ENCODE results near the gene NDUFB1. TPM values are rescaled to one million over a fixed set of nuclear protein-coding genes. Genes with fewer than 3 reads are reported as not detected.
A peak's percentile ranks its signal among the peaks of the same experiment; 100 is the strongest.

The NDUFB1 gene
- 124 TPM for total RNA-seq

DNA sequence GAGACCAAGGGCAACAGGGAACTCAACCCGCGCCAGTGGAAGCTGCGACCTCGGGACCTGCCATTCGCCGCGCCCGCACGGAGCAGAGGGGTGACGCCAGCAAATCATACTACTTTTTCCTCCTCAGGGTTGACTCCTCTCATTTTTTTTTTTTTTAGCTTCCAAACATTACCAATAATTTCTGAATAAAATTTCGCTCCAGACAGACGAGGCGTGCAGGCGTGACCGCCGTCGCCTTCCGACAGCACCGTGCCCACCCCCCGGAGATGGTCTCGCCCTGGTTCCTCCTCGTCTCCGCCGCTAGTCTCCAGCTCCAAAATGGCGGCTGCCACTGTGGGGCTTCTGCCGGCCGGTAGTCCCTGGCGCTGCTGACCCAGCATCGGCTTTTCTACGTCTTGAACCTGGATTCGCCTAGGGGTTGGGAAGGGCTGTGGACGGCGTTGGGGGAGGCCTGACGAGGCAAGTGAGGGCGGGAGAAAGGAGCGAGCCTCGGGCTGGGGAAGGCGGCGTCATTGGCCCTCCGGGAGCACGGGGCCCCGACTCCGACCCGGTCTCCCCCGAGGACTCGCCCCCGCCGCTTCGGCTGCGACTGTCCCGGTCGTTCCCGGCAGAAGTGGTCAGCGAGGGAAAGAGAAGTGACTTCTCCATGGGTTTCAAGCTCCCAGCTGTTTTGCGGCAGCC, at the start of gene NDUFB1, which contains the start of gene CPSF2:
Gene NDUFB1, minus strand, starts transcription at position 37 of the 681 bp plus-strand sequence. CDS start 4,069 bp downstream, outside the sequence.
Gene CPSF2, plus strand, starts transcription at position 300 of the 681 bp plus-strand sequence. CDS start 9,016 bp downstream, outside the sequence.
- peak; percentile 83 for DNase-seq (ENCODE audit: low spot score)

DNA sequence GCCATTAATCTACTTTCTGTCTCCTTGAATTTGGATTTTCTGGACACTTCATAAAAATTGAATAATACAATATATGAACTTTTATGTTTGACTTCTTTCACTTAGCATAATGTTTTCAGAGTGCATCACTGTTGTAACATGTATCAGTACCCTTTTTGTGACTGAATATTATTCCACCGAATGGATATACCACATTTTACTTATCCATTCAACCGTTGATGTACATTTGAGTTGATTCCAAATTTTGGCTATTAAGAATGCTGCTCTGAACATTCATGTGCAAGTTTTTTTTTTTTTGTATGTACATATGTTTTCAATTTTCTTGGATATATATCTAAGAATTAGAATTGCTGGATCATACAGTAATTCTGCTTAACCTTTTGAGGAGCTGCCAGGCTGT, 43.5 kb upstream of the NDUFB1 start:
- DNase-seq (ENCODE audit: low spot score) = no peak

DNA sequence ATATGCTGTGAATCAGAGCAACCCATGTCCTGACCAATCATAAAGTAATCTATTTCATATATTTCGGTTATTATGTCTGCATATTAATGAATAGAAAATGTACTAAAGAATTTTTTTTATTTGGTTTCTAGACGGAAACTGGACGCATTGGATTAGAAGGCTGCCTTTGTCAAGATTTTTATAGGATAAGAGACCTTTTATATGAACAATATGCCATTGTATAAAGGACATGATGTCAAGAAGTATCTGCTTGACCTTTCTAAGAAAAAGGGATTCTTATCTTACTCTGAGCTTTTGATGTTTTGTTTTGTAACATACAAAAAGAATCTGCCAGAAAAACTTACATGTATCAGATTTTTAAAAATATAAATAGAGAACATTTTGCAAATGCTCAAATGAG, 40.0 kb upstream of the NDUFB1 start:
- no peak for DNase-seq (ENCODE audit: low spot score)

DNA sequence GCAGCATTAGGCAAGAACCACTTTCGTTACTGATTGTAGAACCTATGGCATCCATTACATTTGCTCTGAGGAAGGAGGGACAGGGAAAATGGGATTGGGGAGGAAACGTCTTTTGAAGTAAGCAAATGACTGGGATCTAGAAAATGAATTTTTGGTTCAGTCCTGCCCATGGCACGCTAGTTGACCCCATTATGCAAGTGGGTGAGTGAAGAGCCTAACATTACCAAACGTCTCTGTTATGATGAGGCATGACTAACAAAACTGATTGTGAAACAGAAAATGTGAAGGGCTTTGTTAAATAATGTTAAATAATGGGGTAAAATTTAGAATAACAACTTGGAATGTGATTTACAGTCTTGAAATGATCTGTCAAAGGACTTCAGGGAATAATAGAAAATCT, 39.1 kb upstream of the NDUFB1 start:
- no peak for DNase-seq (ENCODE audit: low spot score)

DNA sequence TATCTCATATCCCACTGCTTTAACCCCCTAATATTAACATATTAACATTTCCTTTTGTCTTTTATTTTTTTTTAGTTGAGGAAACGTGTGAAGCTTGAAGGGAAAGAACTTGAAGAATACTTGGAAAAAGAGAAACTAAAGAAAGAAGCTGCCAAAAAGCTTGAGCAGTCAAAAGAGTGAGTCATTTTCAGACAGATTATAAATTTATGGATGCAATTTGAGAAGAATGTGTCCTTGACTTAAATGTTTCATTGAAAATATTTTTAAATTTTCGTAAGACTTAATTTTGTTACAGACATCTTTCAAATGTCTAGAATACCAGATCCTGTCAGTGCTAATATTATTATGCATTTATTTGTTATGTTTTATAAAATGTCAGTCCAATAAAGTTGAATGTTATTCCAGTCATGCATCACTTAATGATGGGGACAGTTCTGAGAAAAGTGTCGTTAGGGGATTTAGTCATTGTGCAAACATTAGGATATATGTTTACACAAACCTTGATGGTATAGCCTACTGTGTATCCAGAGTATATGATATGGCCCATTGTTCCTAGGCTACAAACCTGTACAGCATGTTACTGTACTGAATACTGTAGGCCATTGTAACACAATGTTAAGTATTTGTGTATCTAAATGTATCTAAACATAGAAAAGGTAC, 32.9 kb upstream of the NDUFB1 start:
- DNase-seq (ENCODE audit: low spot score) = no peak

DNA sequence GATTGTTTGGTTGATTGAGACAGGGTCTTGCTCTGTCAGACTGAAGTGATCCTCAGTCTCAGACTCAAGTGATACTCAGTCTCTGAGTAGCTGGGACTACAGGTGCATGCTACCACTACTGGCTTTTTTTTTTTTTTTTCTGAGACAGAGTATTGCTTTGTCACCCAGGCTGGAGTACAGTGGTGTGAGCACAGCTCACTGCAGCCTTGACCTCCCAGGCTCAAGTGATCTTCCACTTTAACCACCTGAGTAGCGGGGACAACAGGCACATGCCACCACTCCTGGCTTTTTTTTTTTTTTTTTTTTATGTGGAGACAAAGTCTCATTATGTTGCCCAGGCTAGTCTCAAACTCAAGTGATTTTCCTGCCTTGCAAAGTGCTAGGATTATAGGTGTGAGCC, 32.1 kb upstream of the NDUFB1 start:
- no peak for DNase-seq (ENCODE audit: low spot score)

DNA sequence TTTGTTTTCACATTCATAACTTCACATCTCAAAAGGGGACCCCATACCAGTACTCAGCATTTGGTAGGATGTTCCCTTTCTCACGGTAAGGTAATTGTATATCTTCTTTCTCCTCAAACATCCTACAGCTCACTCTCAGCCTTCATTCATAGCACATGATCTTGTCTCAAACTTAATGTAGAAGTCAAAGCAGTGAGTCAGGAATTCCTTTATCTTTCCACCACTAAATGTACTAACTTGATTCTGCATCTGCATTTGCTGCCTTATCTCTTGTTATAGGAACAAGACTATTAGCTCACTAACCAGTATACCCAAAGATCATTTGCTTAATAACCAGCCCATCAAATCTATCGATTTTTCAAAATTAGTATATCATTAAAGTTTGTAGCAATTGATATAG, 23.2 kb upstream of the NDUFB1 start:
- DNase-seq (ENCODE audit: low spot score) = no peak

DNA sequence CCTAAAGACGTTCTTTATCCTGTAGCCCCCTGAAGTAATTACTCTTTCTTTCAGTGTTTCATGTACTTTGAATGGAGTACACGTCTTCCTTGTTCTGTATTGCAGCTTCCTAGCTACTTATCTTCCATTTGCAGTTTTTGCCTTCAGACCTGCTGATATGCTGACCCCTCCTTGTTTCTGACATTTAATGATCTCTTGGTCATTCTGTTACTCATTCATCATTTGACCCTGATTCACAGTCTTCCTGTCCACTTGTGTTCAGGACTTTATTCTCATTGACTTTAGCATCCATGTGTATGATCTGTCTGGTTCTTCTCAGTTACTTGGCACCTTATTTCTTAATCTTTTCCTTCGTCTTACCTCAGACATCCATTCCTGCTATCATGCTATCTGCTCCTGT, 22.5 kb upstream of the NDUFB1 start:
- no peak for DNase-seq (ENCODE audit: low spot score)

DNA sequence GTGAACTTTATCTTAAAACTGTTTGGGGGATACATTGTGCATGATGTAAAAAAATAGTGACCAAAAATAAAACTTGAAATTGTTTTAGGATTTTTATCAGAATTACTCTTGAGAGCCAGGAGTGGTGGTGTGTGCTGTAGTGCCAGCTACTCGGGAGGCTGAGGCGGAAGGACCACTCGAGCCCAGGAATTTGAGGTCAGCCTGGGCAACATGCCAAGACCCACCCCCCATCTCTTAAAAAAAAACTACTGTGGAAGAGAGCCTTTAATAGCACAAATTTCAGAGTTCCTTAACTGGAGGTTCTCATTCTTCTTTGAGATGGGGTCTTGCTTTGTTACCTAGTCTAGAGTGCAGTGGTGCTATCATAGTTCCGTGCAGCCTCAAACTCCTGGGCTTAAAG, 21.8 kb upstream of the NDUFB1 start:
- DNase-seq (ENCODE audit: low spot score) = no peak

DNA sequence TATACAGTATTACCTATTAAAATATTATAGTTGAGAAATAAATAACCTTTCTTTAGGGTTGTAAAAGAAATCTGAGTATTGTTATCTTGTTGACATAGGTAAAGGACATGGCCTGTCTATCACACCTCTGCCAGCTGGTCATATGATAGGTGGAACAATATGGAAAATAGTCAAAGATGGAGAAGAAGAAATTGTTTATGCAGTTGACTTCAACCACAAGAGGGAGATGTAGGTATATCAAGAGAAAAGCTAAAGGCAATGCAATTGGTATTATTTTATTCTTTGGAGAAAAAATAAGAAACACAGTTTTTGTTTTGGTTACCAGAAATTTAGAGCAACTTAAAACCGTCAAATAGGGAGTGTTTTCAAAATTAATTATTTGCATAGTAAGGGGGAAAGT, 13.8 kb upstream of the NDUFB1 start:
- no peak for DNase-seq (ENCODE audit: low spot score)

DNA sequence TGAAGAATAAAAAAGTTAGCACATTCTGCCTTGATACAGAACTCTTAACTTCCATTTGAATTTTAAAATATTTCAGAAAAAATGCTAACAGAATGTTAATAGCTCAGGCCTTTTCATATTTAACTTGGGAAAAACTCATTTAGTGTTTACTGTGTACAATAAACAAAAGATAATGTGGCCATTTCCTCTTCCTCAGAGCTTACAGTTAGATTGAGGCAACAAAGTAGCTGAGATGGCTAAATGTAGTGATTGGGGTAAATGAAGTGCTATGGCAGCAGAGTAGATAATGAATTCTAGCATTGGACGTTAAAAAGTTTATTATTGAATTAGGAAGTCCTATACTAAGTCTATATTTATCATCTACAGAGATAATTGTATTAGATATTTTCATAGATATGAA, 12.9 kb upstream of the NDUFB1 start:
- DNase-seq (ENCODE audit: low spot score) = no peak

DNA sequence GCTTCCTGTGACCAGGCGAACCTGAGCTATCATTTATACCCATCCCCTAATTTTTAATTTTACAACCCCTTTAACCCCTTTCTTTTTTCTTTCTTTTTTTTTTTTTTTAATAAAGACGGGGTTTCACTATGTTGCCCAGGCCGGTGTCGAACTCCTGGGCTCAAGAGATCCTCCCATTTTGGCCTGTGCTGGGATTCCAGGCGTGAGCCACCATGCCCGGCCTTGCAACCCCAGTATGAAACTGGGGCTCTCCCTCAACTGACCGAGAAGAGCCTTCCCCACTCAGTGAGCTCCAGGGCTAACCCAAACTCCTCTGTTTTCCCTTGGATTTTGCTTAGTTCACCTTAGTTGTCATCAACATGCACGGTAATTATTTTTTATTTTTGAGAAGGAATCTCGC, 1.3 kb upstream of the NDUFB1 start:
- no peak for DNase-seq (ENCODE audit: low spot score)

DNA sequence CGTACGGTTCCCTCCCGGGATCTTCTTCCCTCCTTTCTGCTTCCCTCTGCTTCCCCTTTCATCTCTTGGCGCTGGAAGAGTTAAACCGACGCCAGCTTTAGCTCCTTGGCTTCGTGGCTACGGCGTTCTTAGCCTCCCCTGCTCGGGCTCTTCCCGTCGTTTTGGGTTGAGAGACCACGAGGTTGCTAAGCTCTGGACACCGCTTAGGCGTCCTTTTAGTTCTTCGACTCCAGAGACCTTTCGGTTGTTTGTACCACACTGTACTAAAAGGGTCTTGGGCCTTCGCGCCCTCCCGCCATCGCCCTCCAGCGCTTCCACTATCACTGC, 808 bp upstream of the NDUFB1 start:
- DNase-seq (ENCODE audit: low spot score) = no peak

DNA sequence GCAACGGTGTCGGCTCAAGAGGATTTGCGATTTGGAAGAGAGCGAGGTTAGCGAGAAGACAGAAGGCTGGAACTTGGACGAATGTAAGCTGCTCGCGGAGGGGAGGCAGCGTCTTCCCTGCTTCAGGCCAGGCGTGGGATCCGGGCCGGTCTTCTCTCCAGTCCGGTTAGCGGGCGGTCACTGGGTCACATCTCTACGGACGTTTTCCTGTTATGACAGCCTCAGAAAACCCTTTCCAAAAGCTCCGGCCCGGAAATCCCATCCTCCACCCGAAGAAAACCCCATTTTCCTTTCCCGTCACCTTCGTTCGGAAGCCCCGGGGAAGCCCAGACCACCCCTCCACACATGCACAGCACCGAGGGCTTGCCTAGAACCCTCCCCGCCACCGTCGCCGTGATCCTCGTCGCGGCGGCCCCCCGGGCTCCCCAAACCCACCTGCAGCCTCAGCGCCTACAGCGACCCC, 268 bp downstream of the NDUFB1 start:
- peak; percentile 19 for DNase-seq (ENCODE audit: low spot score)

DNA sequence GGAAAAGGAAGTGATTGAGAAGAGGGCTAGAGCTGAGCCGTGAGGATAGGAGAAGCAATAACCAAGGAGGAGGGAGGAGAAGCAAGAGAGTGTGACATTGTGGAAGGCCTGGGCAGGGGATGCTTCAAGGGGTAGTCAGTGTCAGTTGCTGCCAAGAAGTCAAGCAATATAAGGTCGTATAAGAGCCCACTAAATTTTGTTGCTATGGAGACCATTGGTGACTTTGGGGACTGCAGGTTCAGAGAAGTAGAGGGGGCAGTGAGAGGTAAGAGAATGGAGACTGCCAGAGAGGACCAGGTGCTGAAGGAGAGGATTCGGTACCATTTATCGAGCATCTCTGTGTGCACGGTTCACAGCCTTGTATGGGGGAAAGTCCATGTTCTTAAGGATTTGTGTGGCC, 12.0 kb downstream of the NDUFB1 start:
- no peak for DNase-seq (ENCODE audit: low spot score)

DNA sequence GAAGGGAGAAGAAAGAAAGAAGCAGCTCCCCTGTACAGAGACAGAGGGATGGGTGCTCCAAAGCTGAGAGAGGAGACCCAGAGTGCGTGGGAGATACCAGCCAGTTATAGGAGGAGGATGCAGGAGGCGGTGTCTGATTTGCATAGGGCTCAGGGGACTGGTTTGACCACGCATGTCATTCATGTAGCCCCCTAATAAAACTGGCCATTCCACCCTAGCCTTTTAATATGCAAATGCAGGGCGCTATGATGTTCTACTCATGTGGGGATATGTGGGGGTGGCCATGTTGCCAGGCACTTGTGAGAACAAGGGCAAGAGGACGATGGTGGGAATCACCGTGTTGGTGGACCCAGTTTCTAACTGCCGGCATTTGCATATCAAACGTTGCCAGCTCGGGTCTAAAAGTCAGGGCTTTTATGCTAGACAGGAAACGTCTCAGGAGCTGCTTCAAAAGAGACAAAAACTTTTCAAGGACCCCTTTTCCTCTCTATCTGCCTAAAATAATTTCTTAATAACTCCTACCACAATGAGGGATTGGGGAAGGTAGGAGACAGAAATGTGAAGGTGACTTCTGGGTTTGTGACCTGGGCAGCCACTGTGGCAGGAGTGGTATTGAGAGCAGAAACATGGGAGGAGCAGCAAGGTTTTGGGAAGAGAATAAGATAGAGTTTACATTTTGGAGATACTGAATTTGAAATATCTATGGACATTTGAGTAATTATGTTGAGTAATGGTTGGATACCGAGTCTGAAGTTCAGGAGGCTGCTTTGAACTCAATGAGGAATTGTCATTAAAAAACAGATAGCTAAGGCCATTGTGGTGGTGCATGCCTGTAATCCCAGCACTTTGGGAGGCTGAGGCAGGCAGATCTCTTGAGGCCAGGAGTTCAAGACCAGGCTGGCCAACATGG, 12.9 kb downstream of the NDUFB1 start:
- DNase-seq (ENCODE audit: low spot score) = no peak

DNA sequence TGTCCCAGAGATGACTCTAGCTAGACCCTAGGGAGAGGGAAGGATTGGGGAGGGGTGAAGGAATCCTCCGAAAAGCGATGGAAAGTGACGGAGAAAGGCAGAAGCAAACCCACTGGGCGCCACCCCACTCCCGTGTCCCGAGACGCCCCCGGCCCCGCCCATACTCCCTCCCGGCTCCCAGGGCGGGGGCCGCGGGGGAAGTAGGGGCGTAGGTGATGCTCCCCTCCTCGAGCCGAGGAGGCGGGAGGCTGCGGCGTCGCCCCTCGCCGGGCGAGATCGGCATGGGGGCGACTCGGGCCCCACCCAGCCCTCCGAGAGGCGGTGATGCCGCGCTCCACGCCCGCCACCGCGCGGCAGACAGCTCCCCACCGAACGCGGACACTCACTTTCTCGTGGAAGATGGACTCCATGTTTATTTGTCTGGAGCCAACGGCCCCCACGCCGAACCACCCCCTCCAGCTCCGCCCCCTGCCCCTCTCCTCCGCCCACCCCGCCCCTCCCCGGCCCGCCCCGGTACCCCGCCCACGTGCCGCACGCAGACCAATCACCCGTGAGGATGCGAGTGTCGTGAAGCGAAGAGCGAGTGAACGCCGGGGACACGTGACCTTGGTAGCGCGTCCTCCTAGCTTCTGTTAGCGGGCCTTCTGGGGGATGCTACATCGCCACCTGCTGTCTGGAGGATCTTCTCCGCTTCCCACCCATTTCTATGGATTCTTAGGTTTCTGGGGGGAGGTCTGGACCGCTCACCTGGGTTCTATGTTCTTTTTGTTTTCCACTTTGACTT, 15.2 kb downstream of the NDUFB1 start, which contains the start of gene ATXN3:
Gene ATXN3, minus strand, starts transcription at position 440 of the 784 bp plus-strand sequence. Its CDS starts 30 bp downstream, at position 410.
- peak; percentile 98 for DNase-seq (ENCODE audit: low spot score)

DNA sequence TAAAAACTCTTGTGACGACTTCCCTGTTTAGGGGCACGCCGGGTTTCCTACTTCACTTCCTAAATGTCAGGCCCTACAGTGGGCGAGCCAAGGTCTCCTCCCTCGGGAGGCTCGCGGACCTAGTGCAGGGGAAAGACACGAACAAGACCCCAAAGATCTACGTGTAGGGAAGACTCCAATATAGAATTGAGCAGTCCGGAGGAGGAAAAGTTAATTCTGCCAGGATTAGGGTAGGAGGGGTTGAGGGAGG, 15.7 kb downstream of the NDUFB1 start:
- peak; percentile 30 for DNase-seq (ENCODE audit: low spot score)

DNA sequence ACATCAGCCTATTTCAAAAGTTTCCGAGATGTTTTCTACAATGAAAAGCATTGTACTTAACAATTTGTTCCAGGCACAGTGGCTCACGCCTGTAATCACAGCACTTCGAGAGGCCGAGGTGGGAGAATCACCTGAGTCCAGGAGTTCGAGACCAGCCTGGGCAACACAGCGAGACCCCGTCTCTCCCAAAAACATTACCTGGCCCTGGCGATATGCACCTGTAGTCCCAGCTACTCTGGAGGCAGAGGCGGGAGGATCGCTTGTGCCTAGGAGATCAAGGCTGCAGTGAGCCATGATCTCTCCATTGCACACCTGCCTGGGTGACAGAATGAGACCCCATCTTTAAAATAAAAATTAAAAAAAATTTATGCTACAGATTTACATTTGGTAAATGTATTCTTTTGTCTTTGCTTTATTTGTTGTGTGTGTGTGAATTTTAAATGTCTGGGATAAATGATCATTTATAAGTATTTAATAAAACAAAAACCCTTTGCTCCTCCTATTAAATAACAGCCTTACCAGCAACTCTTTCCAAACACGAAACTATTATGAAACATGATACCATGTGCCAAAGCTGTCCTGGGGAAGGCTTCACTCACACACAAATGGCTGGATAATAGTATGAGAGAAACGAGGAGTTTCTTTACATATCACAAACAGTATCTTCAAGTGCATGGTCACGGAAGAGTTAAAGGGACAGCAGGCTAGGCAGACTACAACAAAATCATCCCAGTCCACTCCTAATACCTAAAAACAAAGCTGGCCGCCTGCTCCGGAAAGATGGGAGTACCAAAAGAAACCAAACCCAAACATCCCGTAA, 16.2 kb downstream of the NDUFB1 start:
- no peak for DNase-seq (ENCODE audit: low spot score)

DNA sequence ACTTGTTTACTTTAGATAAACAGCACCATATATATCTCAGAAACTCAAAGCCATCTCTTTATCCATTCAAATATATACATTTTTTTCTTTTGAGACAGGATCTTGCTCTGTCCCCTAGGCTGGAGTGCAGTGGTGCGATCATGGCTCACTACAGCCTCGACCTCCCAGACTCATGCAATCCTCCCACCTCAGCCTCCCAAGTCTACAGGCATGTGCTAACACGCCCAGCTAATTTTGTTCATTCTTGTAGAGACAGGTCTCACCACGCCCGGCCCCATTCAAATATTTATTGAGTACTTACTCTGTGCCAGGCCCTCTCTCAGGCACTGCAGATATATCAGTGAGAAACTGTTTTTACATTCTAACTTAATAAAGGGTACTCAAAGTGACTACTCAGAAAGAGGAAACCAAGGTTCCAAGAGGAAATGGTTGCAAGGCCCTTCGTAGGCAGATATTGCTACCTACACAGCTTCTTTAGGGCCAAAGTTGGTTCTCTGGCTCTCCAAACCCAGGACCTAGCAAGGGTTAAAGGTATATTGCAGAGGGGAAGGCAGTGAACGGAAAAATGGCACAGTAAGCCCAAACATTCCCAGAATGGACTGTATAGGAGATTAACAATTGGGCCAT, 18.0 kb downstream of the NDUFB1 start:
- DNase-seq (ENCODE audit: low spot score) = no peak

DNA sequence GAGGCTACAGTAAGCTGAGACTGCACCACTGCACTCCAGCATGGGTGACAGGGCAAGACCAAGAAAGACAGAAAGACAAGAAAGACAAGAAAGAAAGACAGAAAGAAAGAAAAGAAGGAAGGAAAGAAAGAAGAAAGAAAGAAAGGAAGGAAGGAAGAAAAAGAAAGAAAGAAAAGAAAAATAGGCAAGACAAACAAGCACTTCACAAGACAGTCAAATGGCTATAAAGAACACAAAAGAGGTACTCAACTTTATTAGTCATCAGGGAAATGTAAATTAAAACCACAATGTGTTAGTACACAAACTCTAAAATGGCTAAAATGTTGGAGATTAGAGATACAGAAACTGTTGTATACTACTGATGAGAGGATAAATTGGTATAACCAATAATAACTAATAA, 21.7 kb downstream of the NDUFB1 start:
- DNase-seq (ENCODE audit: low spot score) = no peak
